NCI-H69 (cell line): ENCODE results near the gene PICK1.

Source experiments
- DNase-seq: peaks from one replicate; lab custom pipeline; 2025; lab: John Stamatoyannopoulos, UW

The PICK1 gene

GRCh38 chr22:38049812-38050619 is 7.2 kb upstream of the PICK1 start:
- no peak for DNase-seq

- no peak for DNase-seq
Measured at GRCh38 chr22:38050720-38051119, 6.5 kb upstream of the PICK1 start.

GRCh38 chr22:38051261-38051660 is 5.9 kb upstream of the PICK1 start:
- DNase-seq = peak; percentile 11

GRCh38 chr22:38051900-38052862 is 5.0 kb upstream of the PICK1 start:
- peak; percentile 89 for DNase-seq

- DNase-seq = no peak
Measured at GRCh38 chr22:38062791-38063190, 5.6 kb downstream of the PICK1 start.

- no peak for DNase-seq
Measured at GRCh38 chr22:38065539-38065938, 8.3 kb downstream of the PICK1 start.

- no peak for DNase-seq
Measured at GRCh38 chr22:38066381-38067027, 9.3 kb downstream of the PICK1 start.

GRCh38 chr22:38067028-38067415 is 9.8 kb downstream of the PICK1 start:
- no peak for DNase-seq

GRCh38 chr22:38067761-38068360 is 10.7 kb downstream of the PICK1 start:
- no peak for DNase-seq

GRCh38 chr22:38068641-38069371 is 11.6 kb downstream of the PICK1 start:
- DNase-seq = no peak

GRCh38 chr22:38069372-38070249 is 12.4 kb downstream of the PICK1 start:
- DNase-seq = no peak

- DNase-seq = no peak
Measured at GRCh38 chr22:38070250-38070921, 13.2 kb downstream of the PICK1 start.

- DNase-seq = no peak
Measured at GRCh38 chr22:38071421-38072321, 14.5 kb downstream of the PICK1 start.

GRCh38 chr22:38072322-38073149 is 15.3 kb downstream of the PICK1 start:
- no peak for DNase-seq

- no peak for DNase-seq
Measured at GRCh38 chr22:38073150-38074130, 16.2 kb downstream of the PICK1 start.
